ENCODE data around the gene GABBR2.

Gene GABBR2

DNA sequence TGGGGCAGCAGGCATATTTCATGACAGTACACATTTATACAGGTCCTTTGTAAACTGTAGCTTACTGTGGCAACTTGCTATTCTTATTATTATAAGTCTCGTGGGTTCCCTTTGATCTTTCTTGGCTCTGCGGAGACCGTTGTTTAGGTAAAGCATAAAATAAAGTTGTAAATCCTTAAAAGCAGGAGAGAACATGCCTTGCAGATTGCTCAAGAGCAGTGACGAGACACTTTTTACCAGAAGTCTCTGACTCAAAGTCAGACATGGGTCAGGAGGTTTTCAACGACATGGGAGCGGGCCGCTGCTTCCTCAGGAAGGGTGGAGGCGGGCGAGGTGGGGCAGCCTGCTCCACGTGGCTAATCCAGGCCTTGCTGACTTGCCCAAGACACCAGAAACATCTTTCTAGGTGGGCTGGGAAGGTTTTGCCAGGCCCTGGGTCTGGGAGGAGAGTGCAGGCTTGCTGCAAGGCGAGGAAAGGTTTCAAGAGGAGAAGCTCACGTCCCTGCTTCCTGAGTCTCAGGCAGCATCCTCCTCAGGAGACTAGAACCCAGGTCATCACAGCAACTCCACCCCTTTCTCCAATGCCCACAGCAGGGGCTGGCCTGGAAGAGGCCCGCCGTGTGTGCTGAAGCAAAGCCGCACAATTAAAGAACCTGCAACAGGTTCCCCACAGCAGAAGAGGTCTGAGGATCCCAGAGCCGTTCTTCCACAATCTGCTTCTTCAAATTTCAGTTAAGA, 459.8 kb downstream of the GABBR2 start:
- H3K4me3 ChIP-seq (ENCODE audit: low read depth, low read length), result no peak overlapping the region
- DNase-seq (ENCODE audit: low read depth), result peak; percentile 98
- TF ChIP-seq, protein P1, sequence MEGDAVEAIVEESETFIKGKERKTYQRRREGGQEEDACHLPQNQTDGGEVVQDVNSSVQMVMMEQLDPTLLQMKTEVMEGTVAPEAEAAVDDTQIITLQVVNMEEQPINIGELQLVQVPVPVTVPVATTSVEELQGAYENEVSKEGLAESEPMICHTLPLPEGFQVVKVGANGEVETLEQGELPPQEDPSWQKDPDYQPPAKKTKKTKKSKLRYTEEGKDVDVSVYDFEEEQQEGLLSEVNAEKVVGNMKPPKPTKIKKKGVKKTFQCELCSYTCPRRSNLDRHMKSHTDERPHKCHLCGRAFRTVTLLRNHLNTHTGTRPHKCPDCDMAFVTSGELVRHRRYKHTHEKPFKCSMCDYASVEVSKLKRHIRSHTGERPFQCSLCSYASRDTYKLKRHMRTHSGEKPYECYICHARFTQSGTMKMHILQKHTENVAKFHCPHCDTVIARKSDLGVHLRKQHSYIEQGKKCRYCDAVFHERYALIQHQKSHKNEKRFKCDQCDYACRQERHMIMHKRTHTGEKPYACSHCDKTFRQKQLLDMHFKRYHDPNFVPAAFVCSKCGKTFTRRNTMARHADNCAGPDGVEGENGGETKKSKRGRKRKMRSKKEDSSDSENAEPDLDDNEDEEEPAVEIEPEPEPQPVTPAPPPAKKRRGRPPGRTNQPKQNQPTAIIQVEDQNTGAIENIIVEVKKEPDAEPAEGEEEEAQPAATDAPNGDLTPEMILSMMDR (conservative IDR thresholded peaks at IDR 0.05; ENCODE audit: low read depth, low read length), result no peak

DNA sequence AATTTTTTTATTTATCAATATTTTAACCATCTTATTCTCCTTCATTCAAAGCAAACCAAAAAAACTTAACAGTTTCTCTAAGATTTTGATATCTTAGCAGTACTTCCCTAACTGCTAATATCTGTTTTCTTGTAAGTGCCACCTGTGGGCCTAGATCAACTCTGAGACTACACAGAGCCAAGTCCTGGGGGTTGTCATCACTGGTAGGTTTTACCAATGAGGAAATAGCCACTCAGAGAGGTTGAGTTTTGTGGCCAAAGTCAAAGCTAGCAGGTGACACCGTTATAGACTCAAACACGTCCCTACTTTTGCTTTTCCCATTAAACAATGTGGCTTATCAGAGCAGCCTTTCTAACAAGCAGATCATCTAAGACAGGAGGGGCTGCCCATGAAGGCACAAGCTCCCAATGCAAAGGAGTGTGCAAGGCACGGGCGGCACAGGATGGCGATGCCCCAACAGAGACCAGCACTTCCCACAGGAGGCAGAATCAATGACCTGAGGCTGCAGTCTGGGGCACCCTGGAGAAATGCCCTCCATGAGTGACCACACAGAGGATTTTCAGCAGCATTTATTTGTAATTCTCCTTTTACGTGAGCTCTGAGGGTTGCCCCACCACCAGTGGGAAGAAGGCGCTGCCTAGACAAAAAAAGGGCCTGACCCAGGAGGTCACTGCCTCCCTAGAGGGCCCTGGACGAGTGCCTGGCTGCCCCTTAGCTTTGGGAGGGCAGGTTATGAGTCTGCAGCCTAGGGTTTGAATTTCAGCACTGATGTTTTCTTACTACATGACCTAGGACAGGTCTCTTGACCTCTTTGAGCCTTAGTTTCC, 460.7 kb downstream of the GABBR2 start:
- H3K4me3 ChIP-seq (ENCODE audit: low read depth, low read length), result no peak overlapping the region

DNA sequence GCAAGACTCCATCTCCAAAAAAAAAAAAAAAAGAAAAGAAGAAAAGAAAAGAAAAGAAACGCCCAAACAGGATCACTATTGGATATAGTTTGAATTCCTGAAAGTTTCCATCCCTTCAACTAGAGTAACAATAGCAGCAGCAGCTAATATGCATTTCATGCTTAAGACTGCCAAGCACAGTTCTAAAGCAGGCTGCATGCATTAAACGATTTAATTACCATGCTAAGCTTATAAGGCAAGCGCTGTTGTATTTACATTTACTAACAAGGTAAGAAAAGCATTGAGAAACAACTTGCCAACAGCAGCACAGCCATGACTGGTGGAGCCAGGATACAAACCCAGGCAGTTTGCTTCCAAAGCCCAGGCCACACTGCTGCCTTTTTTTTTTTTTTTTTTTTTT, 466.3 kb downstream of the GABBR2 start:
- TF ChIP-seq, protein P1 (conservative IDR thresholded peaks at IDR 0.05; ENCODE audit: low read depth, low read length), result no peak
- H3K4me3 ChIP-seq (ENCODE audit: low read depth, low read length), result no peak overlapping the region
- no peak for DNase-seq (ENCODE audit: low read depth)

More for the DNA sequence above, 460.7 kb downstream of the GABBR2 start:
- DNase-seq (ENCODE audit: low read depth), result no peak
- TF ChIP-seq, protein P1 (conservative IDR thresholded peaks at IDR 0.05; ENCODE audit: low read depth, low read length), result no peak

DNA sequence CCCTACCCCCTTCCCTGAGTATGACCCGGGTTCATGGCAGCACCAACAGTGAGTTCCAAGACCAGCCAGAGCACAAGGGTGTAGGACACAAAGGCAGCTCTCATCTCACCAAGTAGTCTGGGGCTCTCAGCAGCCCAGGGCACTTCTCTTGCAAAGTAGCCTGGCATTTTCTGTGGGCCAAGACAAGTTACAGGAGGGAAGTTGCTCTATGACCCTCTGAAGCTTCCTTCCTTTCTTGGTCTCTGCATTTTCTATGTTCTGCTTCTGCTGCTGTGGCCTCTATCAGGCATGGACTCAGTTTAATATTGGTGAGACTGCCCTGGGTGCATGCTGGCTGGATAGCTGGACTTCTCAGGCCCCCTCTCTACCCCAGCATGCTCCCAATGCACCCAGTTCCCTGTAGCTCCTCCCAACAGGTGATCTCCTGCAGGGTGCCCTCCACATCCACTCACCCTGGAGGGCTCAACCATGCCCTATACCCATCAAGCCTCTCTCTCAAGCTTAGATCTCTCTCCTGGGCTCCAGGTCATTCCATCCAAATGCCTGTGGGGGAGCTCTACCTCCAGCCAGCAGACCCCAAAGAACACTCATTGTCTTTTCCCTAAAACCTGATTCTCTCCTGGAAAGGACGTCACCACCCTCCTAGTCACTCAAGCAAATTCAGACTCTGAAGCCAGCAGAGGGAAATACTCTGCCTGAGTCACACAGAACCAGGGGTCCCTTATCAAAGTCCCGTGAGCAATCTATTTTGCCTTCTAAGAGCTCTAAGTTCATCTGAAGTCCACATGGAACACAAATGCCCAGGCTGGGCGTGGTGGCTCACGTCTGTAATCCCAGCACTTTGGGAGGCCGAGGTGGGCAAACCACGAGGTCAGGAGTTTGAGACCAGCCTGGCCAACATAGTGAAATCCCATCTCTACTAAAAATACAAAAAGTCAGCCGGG, 467.1 kb downstream of the GABBR2 start:
- TF ChIP-seq, protein P1 (conservative IDR thresholded peaks at IDR 0.05; ENCODE audit: low read depth, low read length), result peak; percentile 32
- DNase-seq (ENCODE audit: low read depth), result no peak
- no peak overlapping the region for H3K4me3 ChIP-seq (ENCODE audit: low read depth, low read length)

DNA sequence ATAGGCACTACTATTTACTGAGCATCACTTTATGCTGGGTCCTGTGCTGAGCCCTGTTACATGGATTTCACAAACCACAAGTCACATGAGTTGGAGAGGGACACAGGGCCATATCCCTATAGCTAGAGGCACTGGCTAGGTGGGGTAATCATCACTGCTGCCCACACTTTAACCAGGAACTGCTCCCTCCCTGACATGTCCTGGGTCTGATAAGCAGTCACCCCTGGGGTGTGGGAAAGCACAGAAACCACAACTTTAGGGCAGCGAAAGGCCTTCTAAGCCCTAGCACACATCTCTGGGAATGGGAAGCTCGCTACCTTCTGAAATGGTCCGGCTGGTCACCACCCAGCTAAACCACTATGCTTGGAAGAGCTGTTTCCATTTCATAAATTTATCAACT, 468.3 kb downstream of the GABBR2 start:
- DNase-seq (ENCODE audit: low read depth), result peak; percentile 29
- TF ChIP-seq, protein P1 (conservative IDR thresholded peaks at IDR 0.05; ENCODE audit: low read depth, low read length), result no peak
- H3K4me3 ChIP-seq (ENCODE audit: low read depth, low read length), result no peak overlapping the region
